ENCODE measurements around the gene PCDHB14.

Gene PCDHB14

DNA sequence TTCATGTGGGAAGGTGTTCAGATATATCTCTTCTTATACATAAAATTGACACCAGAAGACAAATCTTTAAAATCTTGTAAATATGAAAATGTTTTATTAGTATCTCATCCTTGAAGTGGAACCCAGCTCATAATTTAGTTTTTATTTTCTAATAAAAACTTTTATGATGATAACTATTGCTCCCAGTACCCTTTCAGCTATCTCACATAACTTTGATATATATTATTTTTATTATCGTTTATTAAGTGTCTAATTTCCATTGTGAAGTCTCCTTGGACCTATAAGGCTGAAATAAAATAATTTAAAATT lies 38.0 kb downstream of the PCDHB14 start:
- FAIRE-seq (no peak), DNase-seq (ENCODE audit: insufficient read length, low spot score) (no peak)

DNA sequence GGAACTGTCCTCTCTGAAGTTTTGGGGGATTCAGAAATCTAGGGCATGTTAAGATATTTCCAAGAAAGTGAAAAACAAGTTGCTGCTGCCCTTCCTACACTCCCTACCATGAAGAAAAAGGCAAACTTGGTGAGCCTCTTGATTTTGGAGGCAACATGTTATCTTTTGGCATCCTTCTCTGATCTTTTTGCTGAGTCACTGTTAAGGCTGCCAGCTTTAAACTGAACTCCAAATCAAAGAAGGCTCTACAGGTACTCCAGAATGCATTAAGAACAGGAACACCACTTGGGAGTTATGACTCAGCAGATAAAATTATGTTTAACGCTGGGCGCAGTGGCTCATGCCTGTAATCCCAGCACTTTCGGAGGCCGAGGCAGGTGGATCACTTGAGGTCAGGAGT lies 46.1 kb downstream of the PCDHB14 start:
- FAIRE-seq (no peak), DNase-seq (ENCODE audit: insufficient read length, low spot score) (no peak)

DNA sequence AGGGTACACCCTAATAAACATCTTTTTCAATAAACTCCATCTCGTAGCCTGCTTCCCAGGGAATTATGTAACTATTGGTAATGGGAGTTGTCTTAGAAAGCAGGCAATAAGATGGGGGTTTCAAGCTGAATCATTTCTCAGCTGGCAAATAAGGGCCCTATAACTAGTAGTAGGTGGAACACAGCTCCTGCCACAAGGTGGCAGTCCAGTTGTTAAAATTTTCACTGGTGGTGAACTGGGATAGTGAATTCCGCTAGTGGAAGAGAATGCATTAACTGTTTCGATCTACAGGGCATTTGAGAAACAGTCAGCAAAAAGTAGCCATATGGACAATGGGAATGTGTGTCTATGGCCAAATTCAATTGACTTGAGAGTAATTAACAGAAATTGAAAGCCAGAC lies 49.8 kb downstream of the PCDHB14 start:
- FAIRE-seq (no peak), DNase-seq (ENCODE audit: insufficient read length, low spot score) (no peak)
